MM.1S (cell line): ENCODE results near the gene PERCC1.

ENCODE experiments used
- DNase-seq: peaks from one replicate; pipeline ENCODE4 v3.0.0-alpha.2; 2015
- H2AFZ ChIP-seq: fragments of 300-600 bp; sonication (generic); 2 replicates; pipeline ENCODE4 v1.6.0; 2016; ENCODE audit warnings: antibody characterized with exemption, low read length
- H3F3A ChIP-seq: fragments of 300-600 bp; sonication (generic); 2 replicates; pipeline ENCODE4 v1.6.1; 2016; ENCODE audit warnings: mild to moderate bottlenecking, antibody characterized with exemption, low read length, moderate library complexity, mixed read lengths; ENCODE audit not compliant: insufficient read depth
- H3K27ac ChIP-seq: fragments of 300-600 bp; sonication (generic); 2 replicates; pipeline ENCODE4 v1.5.1; 2016; ENCODE audit warnings: mild to moderate bottlenecking, low read length
- H3K27me3 ChIP-seq: fragments of 300-600 bp; sonication (generic); replicated peaks from 2 replicates; pipeline ENCODE4 v1.6.0; 2016; ENCODE audit warnings: low read length; ENCODE audit not compliant: insufficient read depth
- H3K36me3 ChIP-seq: fragments of 300-600 bp; sonication (generic); replicated peaks from 2 replicates; pipeline ENCODE4 v1.6.1; 2016; ENCODE audit warnings: mild to moderate bottlenecking, low read length, mixed read lengths; ENCODE audit not compliant: insufficient read depth
- H3K4me1 ChIP-seq: fragments of 300-600 bp; sonication (generic); 2 replicates; pipeline ENCODE4 v1.6.1; 2016; ENCODE audit warnings: low read length, mixed read lengths
- H3K4me2 ChIP-seq: fragments of 300-600 bp; sonication (generic); 2 replicates; pipeline ENCODE4 v1.6.0; 2016; ENCODE audit warnings: low read depth, low read length
- H3K4me3 ChIP-seq: fragments of 300-600 bp; sonication (generic); 2 replicates; pipeline ENCODE4 v1.5.1; 2016; ENCODE audit warnings: low read length, mixed read lengths
- H3K79me2 ChIP-seq: fragments of 300-600 bp; sonication (generic); 2 replicates; pipeline ENCODE4 v1.6.1; 2016; ENCODE audit warnings: mixed run types, low read length, mixed read lengths
- H3K9ac ChIP-seq: fragments of 300-600 bp; sonication (generic); 2 replicates; pipeline ENCODE4 v1.6.1; 2016; ENCODE audit warnings: low read length, mixed read lengths
- H3K9me2 ChIP-seq: fragments of 300-600 bp; sonication (generic); replicated peaks from 2 replicates; pipeline ENCODE4 v1.6.1; 2016; ENCODE audit warnings: mild to moderate bottlenecking, low read length, mixed read lengths; ENCODE audit not compliant: insufficient read depth
- H3K9me3 ChIP-seq: fragments of 300-600 bp; sonication (generic); replicated peaks from 2 replicates; pipeline ENCODE4 v1.6.1; 2016; ENCODE audit warnings: mild to moderate bottlenecking, low read length, mixed read lengths; ENCODE audit not compliant: insufficient read depth
- H4K20me1 ChIP-seq: fragments of 300-600 bp; sonication (generic); 2 replicates; pipeline ENCODE4 v1.6.1; 2016; ENCODE audit warnings: mild to moderate bottlenecking, low read length, moderate library complexity, mixed read lengths; ENCODE audit not compliant: insufficient read depth
- CTCF ChIP-seq: fragments of 300-600 bp; sonication (generic); IDR thresholded peaks from 2 replicates; pipeline ENCODE4 v1.5.1; 2016; ENCODE audit warnings: antibody characterized with exemption, low read length, mixed read lengths
- EZH2 ChIP-seq: fragments of 300-600 bp; sonication (generic); optimal IDR thresholded peaks from 2 replicates; pipeline ENCODE3; 2017; ENCODE audit warnings: low read depth, mild to moderate bottlenecking, antibody characterized with exemption, low read length, mixed read lengths
- EZH2phosphoT487 ChIP-seq: fragments of 300-600 bp; sonication (generic); IDR thresholded peaks from 2 replicates; pipeline ENCODE4 v1.6.1; 2018; ENCODE audit warnings: antibody characterized with exemption, low read length

Gene PERCC1

DNA sequence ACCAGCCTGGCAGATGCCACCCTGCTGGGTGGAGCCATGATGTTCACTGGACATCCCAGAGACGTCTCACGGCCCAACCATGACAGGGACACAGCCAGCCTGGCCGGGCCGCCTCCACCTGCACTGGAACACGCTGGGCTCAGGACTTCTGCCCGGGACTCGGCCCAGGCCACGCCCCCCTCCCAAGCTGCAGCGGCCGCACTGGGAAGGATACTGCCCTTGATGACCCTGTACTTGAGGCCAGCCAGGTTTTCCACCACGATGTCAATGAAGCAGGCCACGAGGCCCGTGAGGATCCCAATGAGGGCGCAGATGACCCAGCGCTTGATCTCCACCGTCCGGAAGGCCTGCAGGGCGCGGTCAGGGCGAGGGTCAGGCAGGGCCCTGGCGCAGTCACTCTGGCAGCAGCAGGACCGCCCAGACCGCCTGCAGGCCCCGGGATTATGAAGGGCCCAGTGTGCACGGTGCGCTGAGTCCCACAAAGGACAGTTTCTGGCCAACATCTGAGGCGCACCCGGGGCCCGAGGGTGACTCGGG is 29.8 kb downstream of the PERCC1 start:
- H3F3A ChIP-seq, result no peaks in the 10 kb centered on the region
- no peaks in the 10 kb centered on the region for H3K9me3 ChIP-seq
- no peak for DNase-seq
- H3K36me3 ChIP-seq, result no peaks in the 10 kb centered on the region
- H3K4me3 ChIP-seq, result no peak overlapping the region
- H3K9ac ChIP-seq, result no peak overlapping the region
- no peak for TF ChIP-seq EZH2phosphoT487
- no peak for TF ChIP-seq EZH2
- TF ChIP-seq CTCF, result no peak
- no peak overlapping the region for H3K27ac ChIP-seq
- H3K9me2 ChIP-seq, result no peaks in the 10 kb centered on the region
- no peak overlapping the region for H2AFZ ChIP-seq
- H3K79me2 ChIP-seq, result peaks cover 3% of the 10 kb centered on the region; the same call in 1 of the 2 replicates
- H3K27me3 ChIP-seq, result no peaks in the 10 kb centered on the region
- H4K20me1 ChIP-seq, result no peaks in the 10 kb centered on the region
- no peaks in the 10 kb centered on the region for H3K4me1 ChIP-seq
- no peak overlapping the region for H3K4me2 ChIP-seq

- TF ChIP-seq CTCF, result no peak
- no peak for TF ChIP-seq EZH2phosphoT487
- TF ChIP-seq EZH2, result no peak
- Histone ChIP-seq H3K9me3 (no peaks in the 10 kb centered on the region), H3K27me3 (no peaks in the 10 kb centered on the region), H3K9me2 (no peaks in the 10 kb centered on the region), H3K4me1 (no peaks in the 10 kb centered on the region), H2AFZ (no peak overlapping the region), H3K36me3 (no peaks in the 10 kb centered on the region), H4K20me1 (no peaks in the 10 kb centered on the region), H3K79me2 (peaks cover 6% of the 10 kb centered on the region; the same call in 1 of the 2 replicates), H3K4me3 (no peak overlapping the region), H3K9ac (no peak overlapping the region), H3F3A (no peaks in the 10 kb centered on the region), H3K27ac (no peak overlapping the region), H3K4me2 (no peak overlapping the region)
- no peak for DNase-seq
Observed at GRCh38 chr16:1461146-1461545, 30.3 kb downstream of the PERCC1 start.

GRCh38 chr16:1464196-1464893 is 33.5 kb downstream of the PERCC1 start:
- no peak overlapping the region for H3K27ac ChIP-seq

More at GRCh38 chr16:1464196-1464893, 33.5 kb downstream of the PERCC1 start:
- H3F3A ChIP-seq, result no peaks in the 10 kb centered on the region
- no peaks in the 10 kb centered on the region for H4K20me1 ChIP-seq
- H2AFZ ChIP-seq, result no peak overlapping the region
- no peak for TF ChIP-seq CTCF
- TF ChIP-seq EZH2phosphoT487, result no peak
- TF ChIP-seq EZH2, result no peak
- H3K79me2 ChIP-seq, result peaks cover 28% of the 10 kb centered on the region
- no peak overlapping the region for H3K4me2 ChIP-seq
- no peaks in the 10 kb centered on the region for H3K9me2 ChIP-seq
- no peak for DNase-seq
- H3K9me3 ChIP-seq, result no peaks in the 10 kb centered on the region
- H3K27me3 ChIP-seq, result no peaks in the 10 kb centered on the region
- no peak overlapping the region for H3K4me3 ChIP-seq
- H3K9ac ChIP-seq, result no peak overlapping the region
- no peaks in the 10 kb centered on the region for H3K4me1 ChIP-seq
- no peaks in the 10 kb centered on the region for H3K36me3 ChIP-seq
